IMR-90 (cell line): ENCODE measurements around the gene NUDT5.

ENCODE experiments used
- BHLHE40 ChIP-seq: fragments of 150-350 bp; IDR thresholded peaks from 2 replicates; pipeline ENCODE4 v1.6.1; 2016; ENCODE audit warnings: mild to moderate bottlenecking, low read depth, low read length
- CTCF ChIP-seq: conservative IDR thresholded peaks from 2 replicates; pipeline ENCODE4 v1.5.1; 2012; ENCODE audit warnings: mild to moderate bottlenecking, low read depth, low read length, improper control_type of control experiment
- ELK1 ChIP-seq: fragments of 150-350 bp; IDR thresholded peaks from 2 replicates; pipeline ENCODE4 v1.6.1; 2016; ENCODE audit warnings: low read depth, mild to moderate bottlenecking, low read length, moderate library complexity, borderline replicate concordance
- POLR2A ChIP-seq: IDR thresholded peaks from 2 replicates; pipeline ENCODE4 v1.6.1; 2012; ENCODE audit warnings: mild to moderate bottlenecking, low read depth, low read length
- RAD21 ChIP-seq: IDR thresholded peaks from 2 replicates; pipeline ENCODE4 v1.6.1; 2012; ENCODE audit warnings: low read length, improper control_type of control experiment
- USF2 ChIP-seq: fragments of 150-350 bp; IDR thresholded peaks from 2 replicates; pipeline ENCODE4 v1.6.1; 2017; ENCODE audit warnings: mild to moderate bottlenecking, antibody characterized with exemption, low read length, low read depth

- no peak for TF ChIP-seq CTCF
- TF ChIP-seq USF2 = no peak
- TF ChIP-seq POLR2A = no peak
- no peak for TF ChIP-seq ELK1
- no peak for TF ChIP-seq BHLHE40
- TF ChIP-seq RAD21 = no peak
Observed at GRCh38 chr10:12235796-12236195, 40.1 kb upstream of the NUDT5 start.
